Stimulated activated CD8-positive, alpha-beta memory T cell treated with anti-CD3 and anti-CD28 coated beads, Interleukin-12 subunit alpha, Interleukin-12 subunit beta, amount 100 ng/mL, for 4 hours (primary cell): Measurements from ENCODE around the gene PLEKHM2.

Source experiments
- DNase-seq: peaks from one replicate; pipeline ENCODE4 v3.0.0-alpha.2; 2020; ENCODE audit warnings: low read depth

The PLEKHM2 gene

DNA sequence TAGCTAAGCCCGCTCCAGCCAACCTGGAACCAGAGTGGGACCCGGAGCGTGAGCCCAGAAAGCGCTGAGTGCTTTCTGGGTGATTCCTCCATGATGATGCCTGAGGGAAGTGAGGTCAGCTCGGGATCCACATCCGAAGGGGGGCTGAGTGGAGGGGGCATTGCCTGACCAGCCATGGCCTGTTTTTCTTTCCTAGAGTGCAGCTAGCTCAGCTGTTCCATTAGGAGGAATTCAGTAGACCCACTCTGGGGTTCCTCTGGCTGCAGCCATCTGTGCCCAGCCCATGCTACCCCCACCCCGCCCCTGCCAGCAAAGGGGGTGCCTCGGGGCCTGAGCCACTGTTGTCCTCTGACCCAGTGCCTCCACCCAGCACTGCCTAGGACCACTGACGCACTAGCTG lies 42.4 kb downstream of the PLEKHM2 start:
- no peak for DNase-seq

DNA sequence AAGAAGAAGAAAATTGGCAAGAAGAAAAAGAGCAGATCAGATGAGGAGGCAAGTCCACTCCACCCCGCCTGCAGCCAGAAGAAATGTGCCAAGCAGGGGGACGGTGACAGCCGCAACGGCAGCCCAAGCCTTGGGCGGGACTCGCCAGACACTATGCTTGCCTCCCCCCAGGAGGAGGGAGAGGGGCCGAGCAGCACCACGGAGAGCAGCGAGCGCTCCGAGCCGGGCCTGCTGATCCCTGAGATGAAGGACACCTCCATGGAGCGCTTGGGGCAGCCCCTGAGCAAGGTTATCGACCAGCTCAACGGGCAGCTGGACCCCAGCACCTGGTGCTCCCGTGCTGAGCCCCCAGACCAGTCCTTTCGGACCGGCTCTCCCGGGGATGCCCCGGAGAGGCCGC lies 42.9 kb downstream of the PLEKHM2 start:
- no peak for DNase-seq

DNA sequence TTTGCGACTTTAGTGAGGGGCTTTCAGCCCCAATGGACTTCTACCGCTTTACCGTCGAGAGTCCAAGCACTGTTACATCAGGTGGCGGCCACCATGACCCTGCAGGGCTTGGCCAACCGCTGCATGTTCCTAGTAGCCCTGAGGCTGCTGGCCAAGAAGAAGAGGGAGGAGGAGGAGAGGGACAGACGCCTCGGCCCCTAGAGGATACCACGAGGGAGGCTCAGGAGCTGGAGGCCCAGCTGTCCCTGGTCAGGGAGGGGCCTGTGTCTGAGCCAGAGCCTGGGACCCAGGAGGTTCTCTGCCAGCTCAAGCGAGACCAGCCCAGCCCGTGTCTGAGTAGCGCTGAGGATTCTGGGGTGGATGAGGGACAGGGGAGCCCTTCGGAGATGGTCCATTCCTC lies 43.3 kb downstream of the PLEKHM2 start:
- DNase-seq = no peak

DNA sequence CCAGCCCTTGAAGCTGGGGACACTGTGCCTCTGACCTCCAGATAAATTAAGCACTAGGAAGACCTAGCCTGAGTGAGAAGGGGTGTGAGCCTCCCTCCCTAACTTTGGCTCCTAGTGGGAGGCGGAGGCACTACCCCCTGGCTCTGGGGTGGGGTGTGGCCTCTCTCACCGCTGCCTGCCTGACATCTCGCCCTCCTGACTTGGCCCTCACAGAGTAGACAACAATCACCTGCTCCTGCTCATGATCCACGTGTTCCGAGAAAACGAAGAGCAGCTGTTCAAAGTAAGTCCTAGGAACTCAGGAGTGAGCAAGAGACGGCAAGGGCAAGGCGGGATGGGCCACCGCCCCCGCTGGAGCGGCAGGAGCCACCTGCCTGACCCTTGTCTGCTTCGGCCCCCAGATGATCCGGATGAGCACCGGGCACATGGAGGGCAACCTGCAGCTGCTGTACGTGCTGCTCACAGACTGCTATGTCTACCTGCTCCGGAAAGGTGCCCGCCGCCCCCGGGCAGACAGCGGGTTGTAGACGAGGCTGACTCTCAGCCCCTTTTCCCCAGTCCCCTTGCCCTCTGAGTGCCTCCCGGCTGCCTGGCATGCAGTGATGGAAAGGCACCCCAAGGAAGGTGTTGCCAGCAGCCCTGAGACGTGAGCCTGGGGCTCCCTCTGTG lies 43.9 kb downstream of the PLEKHM2 start:
- no peak for DNase-seq

DNA sequence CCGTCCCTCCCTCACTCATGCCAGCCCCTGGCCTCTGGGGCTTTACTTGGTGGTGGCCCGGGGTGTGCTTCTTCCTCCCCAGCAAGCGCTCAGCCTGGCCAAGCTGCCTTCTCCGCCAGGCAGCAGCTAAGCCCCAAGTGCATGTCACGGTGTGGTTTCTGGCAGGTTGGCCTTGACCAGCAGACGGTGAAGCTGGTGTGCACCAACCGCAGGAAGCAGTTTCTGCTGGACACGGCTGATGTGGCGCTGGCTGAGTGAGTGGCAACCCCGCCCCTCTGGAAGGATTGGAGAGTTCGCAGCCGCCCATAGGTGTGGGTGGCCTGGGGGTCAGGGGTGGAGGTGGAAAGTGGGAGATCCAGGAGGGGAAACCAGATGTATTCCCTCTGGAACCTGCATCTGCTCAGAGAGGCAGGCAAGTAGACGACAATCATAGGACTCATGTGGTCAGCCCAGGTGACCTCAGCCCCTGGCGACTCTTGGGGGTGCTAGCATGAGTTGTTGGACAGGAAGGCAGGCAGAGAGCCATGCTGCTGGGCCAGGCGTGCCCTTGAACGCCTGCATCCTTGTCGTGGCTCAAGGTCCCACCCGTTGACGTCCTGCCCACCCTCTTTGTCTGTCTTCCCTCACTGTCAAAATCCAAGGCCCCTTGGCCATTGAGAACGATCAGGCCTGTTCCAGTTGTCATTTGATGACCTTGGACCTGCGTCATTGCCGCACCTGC lies 45.0 kb downstream of the PLEKHM2 start:
- no peak for DNase-seq

DNA sequence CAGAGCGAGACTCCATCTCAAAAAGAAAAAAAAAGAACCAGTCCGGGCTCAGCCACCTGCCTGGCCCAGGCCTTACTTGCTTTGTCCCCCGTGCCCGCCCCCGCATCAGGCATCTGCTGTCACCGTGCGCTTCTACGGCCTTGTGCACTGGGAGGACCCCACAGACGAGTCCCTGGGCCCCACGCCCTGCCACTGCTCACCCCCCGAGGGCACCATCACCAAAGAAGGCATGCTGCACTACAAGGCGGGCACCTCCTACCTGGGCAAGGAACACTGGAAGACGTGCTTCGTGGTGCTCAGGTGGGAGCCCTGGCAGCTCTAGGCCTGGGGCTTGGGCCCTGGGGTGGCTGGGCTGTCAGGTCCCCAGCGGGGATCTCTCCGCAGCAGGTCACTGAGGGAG lies 46.3 kb downstream of the PLEKHM2 start:
- DNase-seq = no peak

DNA sequence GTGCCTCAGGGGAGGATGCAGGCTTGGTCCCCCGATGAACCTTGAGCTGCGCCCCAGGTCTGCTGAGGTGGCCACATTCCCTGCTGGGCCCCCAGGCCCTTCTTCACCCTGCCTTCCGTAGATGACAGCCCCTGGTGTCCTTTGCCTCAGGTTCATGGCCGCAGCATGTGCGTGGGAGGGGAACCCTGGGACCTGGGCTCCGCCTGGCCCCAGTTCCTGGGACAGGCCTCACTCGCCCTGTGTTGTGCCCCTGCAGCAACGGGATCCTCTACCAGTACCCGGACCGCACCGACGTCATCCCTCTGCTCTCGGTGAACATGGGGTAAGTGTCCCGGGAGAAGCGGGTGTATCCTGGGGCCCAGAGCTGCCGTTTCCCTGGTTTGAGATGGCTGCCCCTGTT lies 46.8 kb downstream of the PLEKHM2 start:
- DNase-seq = no peak

DNA sequence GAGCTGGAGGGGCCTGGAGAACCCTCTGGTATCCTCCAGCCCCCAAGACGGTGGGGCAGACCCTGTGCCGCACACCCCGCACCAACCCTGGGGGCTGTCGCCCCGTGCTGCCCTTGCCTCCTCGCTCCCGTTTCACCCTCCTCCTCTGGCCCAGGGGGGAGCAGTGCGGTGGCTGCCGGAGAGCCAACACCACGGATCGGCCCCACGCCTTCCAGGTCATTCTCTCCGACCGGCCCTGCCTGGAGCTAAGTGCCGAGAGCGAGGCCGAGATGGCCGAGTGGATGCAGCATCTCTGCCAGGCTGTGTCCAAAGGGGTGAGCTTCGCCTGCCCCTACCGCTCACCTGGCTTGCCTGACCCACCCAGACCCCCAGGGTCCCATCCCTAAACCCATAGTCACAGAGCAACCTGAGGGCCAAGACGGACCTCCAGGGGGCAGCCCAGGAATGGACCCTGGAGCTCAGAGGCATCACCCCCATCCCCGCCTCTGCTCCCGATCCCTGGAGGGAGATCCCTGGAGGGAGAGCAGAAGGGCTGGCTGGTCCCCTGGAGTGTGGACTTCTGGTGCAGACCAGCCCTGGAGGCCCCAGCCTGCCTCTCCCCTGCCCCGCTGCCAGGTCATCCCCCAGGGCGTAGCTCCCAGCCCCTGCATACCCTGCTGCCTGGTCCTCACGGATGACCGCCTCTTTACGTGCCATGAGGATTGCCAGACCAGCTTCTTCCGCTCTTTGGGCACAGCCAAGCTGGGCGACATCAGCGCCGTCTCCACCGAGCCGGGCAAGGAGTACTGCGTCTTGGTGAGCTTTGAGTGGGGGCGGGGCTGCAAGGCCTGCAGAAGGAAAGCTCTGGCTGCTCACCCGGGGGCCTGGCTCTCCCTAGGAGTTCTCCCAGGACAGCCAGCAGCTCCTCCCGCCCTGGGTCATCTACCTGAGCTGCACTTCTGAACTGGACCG lies 47.9 kb downstream of the PLEKHM2 start:
- DNase-seq = no peak

DNA sequence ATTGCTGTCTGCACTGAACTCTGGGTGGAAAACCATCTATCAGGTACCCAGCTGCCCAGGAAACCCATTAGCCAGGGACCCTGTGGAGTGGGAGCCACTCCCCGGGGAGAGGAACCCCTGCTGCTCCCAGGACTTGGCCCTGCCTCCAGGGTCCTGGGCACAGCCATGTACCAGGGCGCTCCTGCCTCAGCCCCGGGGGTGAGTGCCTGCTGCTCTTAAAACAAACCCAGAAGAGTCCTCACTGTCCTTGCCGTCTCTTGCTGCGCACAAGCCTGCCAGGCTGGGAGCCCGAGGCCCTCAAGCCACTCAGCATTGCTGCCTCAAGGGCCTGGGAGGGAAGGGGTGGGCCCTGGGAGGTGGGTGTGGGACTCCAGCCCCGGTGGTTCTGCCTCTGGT lies 48.6 kb downstream of the PLEKHM2 start:
- DNase-seq = no peak

DNA sequence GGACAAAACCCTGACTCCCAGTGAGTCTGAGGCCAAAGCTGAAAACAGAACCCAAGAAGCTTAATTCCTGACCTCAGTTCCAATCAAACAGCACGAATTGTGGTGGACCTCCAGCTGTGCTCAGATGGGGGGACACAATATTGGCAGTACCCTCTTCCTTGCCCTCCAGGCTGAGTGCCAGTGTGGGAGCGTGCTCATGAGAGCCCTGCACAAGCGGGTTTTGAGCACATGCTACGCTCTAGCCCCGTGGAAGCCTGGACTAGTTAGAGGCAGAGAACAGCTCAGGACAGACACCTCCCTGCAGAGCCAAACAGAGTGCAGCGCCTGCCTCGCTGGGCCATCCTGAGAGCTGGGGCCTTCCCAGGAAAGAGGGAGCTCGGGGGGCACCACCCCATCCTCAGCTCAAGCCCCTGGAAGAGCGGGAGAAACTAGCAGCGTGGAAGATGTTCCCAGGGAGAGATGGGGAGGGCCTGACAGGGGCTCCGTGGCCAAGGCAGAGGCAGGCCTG lies 49.2 kb downstream of the PLEKHM2 start:
- no peak for DNase-seq

DNA sequence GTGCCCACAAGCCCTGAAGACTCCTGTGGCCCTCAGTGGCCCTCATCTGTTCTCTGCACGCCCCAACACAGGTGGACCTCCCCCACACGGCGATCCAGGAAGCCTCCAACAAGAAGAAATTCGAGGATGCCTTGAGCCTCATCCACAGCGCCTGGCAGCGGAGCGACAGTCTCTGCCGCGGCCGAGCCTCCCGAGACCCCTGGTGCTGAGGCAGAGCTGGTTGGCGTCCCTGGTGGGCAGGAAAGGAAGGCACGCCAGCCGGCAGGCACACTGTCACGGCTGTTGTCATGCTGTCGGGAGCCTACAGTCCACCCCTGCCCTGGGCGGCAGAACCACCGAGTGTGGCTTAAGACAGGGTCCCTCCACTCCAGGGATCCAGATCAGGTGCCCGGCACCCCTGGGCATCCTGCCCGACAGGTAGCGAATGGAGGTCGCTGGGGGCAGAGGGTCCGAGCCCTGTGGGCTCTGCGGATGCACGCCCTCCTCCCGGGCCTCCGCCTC lies 49.7 kb downstream of the PLEKHM2 start:
- no peak for DNase-seq

DNA sequence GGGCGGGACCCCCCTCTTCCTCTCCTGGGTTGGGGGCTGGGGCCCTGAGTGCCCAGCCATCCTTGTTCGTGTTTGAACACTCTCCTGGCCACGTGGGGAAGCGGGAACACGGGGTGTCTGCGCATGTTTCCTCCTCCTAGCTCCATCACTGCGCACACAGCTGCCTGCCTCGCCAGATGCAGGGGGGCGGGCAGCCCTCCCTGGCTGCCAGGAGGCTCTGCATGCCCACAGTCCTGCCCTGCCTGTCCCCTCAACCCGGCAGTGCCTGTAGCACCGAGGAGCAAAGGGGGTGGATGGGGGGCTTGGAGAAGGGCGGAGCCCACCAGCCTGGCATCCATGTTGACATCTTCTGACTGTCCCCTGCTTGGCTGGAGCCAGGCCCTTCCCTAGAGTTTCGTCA lies 50.2 kb downstream of the PLEKHM2 start:
- DNase-seq = no peak

DNA sequence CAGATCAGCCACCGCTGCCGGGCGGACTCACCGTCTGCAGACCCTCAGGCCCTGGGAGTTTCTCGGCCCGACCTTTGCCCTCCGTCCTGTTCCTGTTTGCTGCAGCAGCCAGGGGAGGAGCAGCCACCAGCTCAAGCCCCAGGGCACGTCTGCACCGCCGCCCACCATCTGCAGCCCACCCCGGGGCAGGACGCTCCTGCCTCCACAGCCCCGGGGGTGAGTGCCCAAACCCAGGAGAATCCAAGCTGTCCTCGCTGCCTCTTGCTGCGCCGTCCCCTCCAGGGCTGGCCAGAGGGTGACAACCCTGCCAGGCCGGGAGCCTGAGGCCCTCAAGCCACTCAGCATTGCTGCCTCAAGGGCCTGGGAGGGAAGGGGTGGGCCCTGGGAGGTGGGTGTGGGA lies 50.8 kb downstream of the PLEKHM2 start:
- DNase-seq = no peak

DNA sequence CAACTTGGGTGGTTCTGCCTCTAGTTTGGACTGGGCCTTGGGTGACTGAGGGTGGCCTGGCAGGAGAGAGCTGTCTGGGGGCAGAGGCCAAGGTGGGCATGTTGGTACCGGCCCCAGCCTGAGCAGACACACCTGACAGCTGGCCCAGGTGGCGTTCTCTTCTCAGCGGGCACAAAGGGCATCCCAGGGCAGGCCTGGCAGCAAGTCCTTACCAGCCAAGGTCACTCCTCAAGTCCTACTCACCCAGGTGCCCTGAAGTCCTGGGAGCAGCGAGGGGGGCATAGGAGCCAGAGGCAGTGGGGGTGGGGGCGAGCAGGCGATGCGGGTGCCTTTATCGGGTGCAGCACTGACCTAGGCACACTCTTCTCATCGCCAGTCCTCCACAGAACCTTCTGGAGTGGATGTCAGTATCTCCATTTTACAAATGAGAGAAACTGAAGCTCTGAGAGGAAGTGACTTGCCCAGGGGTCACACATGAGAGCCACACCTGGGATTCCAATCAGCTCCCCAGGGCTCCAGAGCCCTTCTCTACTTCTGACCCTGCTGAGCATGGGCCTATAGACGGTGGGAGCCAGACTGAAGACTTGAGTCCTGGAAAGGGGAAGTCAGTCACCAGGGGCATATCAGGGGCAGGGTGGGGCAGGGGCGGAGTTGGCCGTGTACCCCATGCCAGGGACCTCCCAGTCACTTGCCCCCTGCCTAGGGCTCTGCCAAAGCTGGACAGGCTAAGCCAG lies 51.4 kb downstream of the PLEKHM2 start:
- DNase-seq = no peak

DNA sequence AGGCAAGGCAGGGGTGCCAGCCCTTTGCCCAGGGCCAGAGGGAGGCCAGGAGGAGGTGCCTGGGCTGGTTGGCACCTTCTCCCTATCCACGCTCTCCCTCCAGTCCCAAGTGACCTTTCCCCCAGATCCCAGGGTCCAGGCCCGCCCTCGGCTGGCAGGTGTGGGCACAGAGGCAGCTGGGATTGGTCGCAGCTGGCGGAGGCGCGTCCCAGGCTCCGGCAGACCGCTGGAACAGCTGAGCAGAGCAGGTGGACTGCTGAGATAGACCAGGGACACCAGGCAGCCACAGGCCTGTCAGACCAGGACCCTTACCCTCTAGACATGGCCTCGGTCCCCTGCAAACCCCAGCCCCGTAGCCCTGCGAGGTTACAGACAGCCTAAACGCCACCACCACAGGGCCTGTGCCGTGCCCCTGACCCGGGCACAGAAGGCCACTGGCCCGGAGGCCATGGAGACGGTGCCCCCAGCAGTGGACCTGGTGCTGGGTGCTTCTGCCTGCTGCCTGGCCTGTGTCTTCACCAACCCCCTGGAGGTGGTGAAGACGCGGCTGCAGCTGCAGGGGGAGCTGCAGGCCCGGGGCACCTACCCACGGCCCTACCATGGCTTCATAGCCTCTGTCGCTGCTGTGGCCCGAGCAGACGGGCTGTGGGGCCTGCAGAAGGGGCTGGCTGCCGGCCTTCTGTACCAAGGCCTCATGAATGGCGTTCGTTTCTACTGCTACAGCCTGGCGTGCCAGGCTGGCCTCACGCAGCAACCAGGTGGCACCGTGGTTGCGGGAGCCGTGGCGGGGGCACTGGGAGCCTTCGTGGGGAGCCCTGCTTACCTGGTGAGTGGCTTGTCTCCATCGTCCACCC lies 52.1 kb downstream of the PLEKHM2 start, which contains the start of gene SLC25A34:
SLC25A34 (plus strand) TSS at position 221 of the 854 bp plus-strand sequence; CDS start at position 449, 228 bp downstream.
- no peak for DNase-seq

DNA sequence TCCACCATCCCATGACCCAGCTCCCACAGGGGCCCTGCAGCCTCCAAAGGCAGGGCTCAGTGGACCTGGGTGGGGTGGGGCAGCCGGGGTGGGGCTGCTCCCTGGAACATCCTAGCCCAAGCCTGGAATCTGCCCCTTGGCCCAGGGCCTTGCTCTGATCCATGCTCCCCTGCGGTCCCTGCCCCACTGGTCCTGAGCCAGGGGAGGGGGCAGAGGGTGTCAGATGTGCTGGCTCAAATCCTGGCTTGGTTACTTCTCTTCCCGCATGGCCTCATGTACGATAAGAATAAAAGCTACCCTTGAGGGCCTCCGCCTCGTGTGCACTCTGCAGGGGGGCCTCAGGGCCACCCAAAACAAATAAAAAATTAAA lies 52.8 kb downstream of the PLEKHM2 start:
- DNase-seq = no peak

DNA sequence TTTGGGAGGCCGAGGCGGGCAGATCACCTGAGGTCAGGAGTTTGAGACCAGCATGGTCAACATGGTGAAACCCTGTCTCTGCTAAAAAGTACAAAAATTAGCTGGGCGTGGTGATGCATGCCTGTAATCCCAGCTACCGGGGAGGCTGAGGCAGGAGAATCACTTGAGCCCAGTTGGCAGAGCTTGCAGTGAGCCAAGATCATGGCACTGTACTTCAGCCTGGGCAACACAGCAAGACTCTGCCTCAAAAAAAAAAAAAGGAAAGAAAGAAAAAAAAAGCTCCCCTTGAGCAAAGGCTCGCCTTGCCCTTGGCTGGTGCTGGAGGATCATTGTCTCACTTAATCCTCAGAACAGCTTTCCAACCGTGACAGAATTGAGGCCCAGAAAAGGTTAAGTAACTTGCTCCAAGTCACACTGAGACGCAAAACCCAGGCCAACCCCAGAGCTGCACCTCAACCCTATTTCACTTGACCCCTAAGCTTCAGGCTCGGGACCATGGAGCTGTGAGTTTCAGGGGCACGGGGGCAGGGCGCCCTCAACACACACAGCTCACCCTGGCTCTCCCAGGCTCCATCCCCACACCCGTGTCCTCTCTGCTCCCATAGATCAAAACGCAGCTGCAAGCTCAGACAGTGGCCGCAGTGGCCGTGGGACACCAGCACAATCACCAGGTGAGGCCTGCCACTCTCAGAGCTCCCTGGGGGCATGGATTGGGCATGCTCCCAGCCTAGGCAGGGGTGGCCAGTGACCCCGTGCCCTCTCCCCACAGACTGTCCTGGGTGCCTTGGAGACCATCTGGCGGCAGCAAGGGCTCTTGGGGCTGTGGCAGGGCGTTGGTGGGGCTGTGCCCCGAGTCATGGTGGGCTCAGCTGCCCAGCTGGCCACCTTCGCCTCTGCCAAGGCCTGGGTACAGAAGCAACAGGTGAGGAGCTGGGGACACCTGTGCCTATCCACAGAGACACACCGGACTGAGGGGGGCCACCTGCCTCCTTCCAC lies 53.5 kb downstream of the PLEKHM2 start:
- no peak for DNase-seq

DNA sequence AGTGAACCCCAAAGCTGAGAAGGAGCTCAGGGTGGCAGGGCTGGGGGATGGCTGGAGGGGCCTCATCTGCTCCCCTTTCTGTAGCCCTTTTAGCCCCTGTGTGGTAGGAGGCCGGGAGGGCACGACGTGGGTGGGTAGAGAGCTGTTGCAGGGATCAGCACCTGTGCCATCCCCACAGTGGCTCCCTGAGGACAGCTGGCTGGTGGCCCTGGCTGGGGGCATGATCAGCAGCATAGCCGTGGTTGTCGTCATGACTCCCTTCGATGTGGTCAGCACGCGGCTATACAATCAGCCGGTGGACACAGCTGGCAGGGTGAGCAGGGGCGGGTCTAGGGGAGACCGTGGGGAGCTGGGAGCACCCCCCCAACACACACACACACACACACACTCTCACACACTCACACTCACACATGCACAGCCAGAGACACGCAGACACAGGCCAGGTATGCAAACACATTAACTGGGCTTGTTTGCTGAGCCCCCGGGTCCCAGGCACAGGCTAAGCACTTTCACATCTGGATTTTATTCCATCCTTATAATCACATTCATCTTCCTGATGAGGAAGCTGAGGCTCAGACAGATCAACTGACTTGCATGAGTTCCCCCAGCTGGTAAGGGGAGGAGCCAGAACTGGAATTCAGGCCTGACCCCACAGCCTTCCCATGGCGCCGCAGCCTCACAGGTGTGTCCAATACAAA lies 54.4 kb downstream of the PLEKHM2 start:
- no peak for DNase-seq

DNA sequence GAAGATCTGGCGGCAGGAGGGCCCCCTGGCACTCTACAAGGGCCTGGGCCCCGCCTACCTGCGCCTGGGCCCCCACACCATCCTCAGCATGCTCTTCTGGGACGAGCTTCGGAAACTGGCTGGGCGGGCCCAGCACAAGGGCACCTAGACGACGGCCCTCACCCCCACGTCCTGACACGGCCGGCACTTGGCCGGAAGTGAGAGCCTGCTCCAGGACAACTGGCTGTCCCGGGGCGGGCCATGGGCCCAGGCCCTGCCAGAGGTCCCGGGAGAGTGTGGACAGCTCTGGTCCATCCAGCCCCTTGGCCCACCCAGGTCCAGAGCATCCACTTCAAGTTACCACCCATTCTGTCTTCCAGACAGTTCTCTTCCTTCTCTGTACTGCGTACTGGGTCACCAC lies 55.1 kb downstream of the PLEKHM2 start:
- no peak for DNase-seq
